ENCODE measurements around the gene TCEAL9.
"Not testable (repeated sequence)": the region's sequence is repeated elsewhere in the genome, so short reads cannot be mapped to it uniquely, and the experiment has no call there.

TCEAL9 gene

GRCh38 chrX:103356130-103356798, at the start of gene TCEAL9:
TSS of gene TCEAL9 (plus strand) at chrX:103356506. CDS start at chrX:103357685, 1,179 bp downstream.
- peak; percentile 27 for DNase-seq (ENCODE audit: low read depth)

- no peak for DNase-seq (ENCODE audit: low read depth)
These were observed 46.3 kb upstream of the TCEAL9 start for GRCh38 chrX:103309860-103310554.

GRCh38 chrX:103310555-103311398, 45.5 kb upstream of the TCEAL9 start, which contains the start of gene BEX2:
TSS of gene BEX2 (minus strand) at chrX:103310990. CDS start at chrX:103309976, 1,014 bp downstream.
- no peak for DNase-seq (ENCODE audit: low read depth)

- DNase-seq (ENCODE audit: low read depth) = no peak
These were observed 44.9 kb upstream of the TCEAL9 start for GRCh38 chrX:103311399-103311780.

- DNase-seq (ENCODE audit: low read depth) = no peak
These were observed 26.3 kb upstream of the TCEAL9 start, which contains the start of gene TCEAL7 for GRCh38 chrX:103329991-103330390. TSS of gene TCEAL7 (plus strand) at chrX:103330239. CDS start at chrX:103331404, 1,165 bp downstream.

- DNase-seq (ENCODE audit: low read depth) = no peak
These were observed 25.5 kb upstream of the TCEAL9 start for GRCh38 chrX:103330681-103331288.

- DNase-seq (ENCODE audit: low read depth) = no peak
These were observed 17.6 kb upstream of the TCEAL9 start for GRCh38 chrX:103338663-103339062.

- DNase-seq (ENCODE audit: low read depth) = no peak
These were observed 13.2 kb upstream of the TCEAL9 start for GRCh38 chrX:103343105-103343504.

- no peak for DNase-seq (ENCODE audit: low read depth)
These were observed 11.7 kb upstream of the TCEAL9 start for GRCh38 chrX:103344606-103345005.

GRCh38 chrX:103347682-103348397, 8.5 kb upstream of the TCEAL9 start:
- DNase-seq (ENCODE audit: low read depth) = no peak

- no peak for DNase-seq (ENCODE audit: low read depth)
These were observed 552 bp downstream of the TCEAL9 start for GRCh38 chrX:103356858-103357257.

- DNase-seq (ENCODE audit: low read depth) = no peak
These were observed 1.6 kb downstream of the TCEAL9 start for GRCh38 chrX:103357871-103358270.

GRCh38 chrX:103359605-103360004, 3.3 kb downstream of the TCEAL9 start:
- DNase-seq (ENCODE audit: low read depth) = not testable (repeated sequence)

- no peak for DNase-seq (ENCODE audit: low read depth)
These were observed 3.8 kb downstream of the TCEAL9 start for GRCh38 chrX:103360092-103360491.

- DNase-seq (ENCODE audit: low read depth) = no peak
These were observed 4.6 kb downstream of the TCEAL9 start for GRCh38 chrX:103360916-103361315.

- no peak for DNase-seq (ENCODE audit: low read depth)
These were observed 5.5 kb downstream of the TCEAL9 start for GRCh38 chrX:103361798-103362197.

- no peak for DNase-seq (ENCODE audit: low read depth)
These were observed 6.2 kb downstream of the TCEAL9 start for GRCh38 chrX:103362474-103362873.

- DNase-seq (ENCODE audit: low read depth) = no peak
These were observed 6.7 kb downstream of the TCEAL9 start for GRCh38 chrX:103363046-103363445.

- DNase-seq (ENCODE audit: low read depth) = no peak
These were observed 11.2 kb downstream of the TCEAL9 start for GRCh38 chrX:103367502-103367901.

- no peak for DNase-seq (ENCODE audit: low read depth)
These were observed 13.2 kb downstream of the TCEAL9 start for GRCh38 chrX:103369479-103369878.

GRCh38 chrX:103372886-103373285, 16.6 kb downstream of the TCEAL9 start:
- no peak for DNase-seq (ENCODE audit: low read depth)
